Panc1 (cell line): Measurements from ENCODE around the gene ATP11A. TPM values are rescaled to one million over a fixed set of nuclear protein-coding genes. Genes with fewer than 3 reads are reported as not detected.

Source experiments
- ATAC-seq: fragments of 200-7000 bp; cut with Tn5 transposase; 2 replicates; pipeline ENCODE4 v1.9.1; 2020; ENCODE audit warnings: mild to moderate bottlenecking, moderate library complexity
- BruUV-seq: library from RNA; stranded (reverse); fragments of 400-500 nt; replicated peaks from 2 replicates; lab custom pipeline; 2021; lab: Mats Ljungman, UMichigan
- CTCF ChIA-PET: fragments of 300-600 bp; sonication (Branson Sonifier 250); formaldehyde crosslinking; loops from one replicate; lab custom pipeline; 2022; ENCODE audit warnings: antibody characterized with exemption; lab: Charles Lee
- POLR2A ChIA-PET: fragments of 300-600 bp; sonication (Branson Sonifier 250); formaldehyde crosslinking; loops from one replicate; lab custom pipeline; 2022; ENCODE audit warnings: antibody characterized with exemption; lab: Charles Lee
- DNase-seq: peaks from one replicate; pipeline ENCODE4 v3.0.0-alpha.2; 2010; ENCODE audit warnings: low read depth, low spot score
- H3K27ac ChIP-seq: 2 replicates; pipeline ENCODE4 v1.5.1; 2011; ENCODE audit warnings: mild to moderate bottlenecking, low read length, inconsistent platforms
- H3K27me3 ChIP-seq: fragments of 200-500 bp; sonication (Bioruptor generic); 2 replicates; pipeline ENCODE4 v1.6.0; 2014; ENCODE audit warnings: low read length, inconsistent platforms; ENCODE audit not compliant: control insufficient read depth, insufficient read depth
- H3K36me3 ChIP-seq: fragments of 200-500 bp; sonication (Bioruptor generic); 2 replicates; pipeline ENCODE4 v1.5.1; 2014; ENCODE audit warnings: inconsistent platforms, mild to moderate bottlenecking, low read length, moderate library complexity; ENCODE audit not compliant: control insufficient read depth, insufficient read depth
- H3K4me1 ChIP-seq: 2 replicates; pipeline ENCODE4 v1.5.1; 2011; ENCODE audit warnings: inconsistent platforms, mild to moderate bottlenecking, low read length, moderate library complexity; ENCODE audit not compliant: control insufficient read depth, insufficient read depth
- H3K4me3 ChIP-seq, 2 experiments: 2 replicates each; pipeline ENCODE4 v1.5.1; 2011 to 2012; ENCODE audit warnings: low read depth in 2 of 2, low read length in 2 of 2, mild to moderate bottlenecking in 2 of 2, inconsistent platforms in 1 of 2, moderate library complexity in 1 of 2
- H3K9me3 ChIP-seq: fragments of 200-500 bp; sonication (Bioruptor generic); 2 replicates; pipeline ENCODE4 v1.5.1; 2014; ENCODE audit warnings: low read depth, mild to moderate bottlenecking, inconsistent platforms, low read length, moderate library complexity; ENCODE audit not compliant: control insufficient read depth, insufficient read depth
- CTCF ChIP-seq: fragments of 450-650 bp; IDR thresholded peaks from 2 replicates; pipeline ENCODE4 v1.5.1; 2017; ENCODE audit warnings: mild to moderate bottlenecking
- POLR2AphosphoS5 ChIP-seq: IDR thresholded peaks from 2 replicates; pipeline ENCODE4 v1.6.1; 2012; ENCODE audit warnings: mild to moderate bottlenecking, low read depth, low read length, moderate library complexity
- REST ChIP-seq, 2 experiments: IDR thresholded peaks; 2 replicates each; pipeline ENCODE4 v1.6.1; 2011 to 2012; ENCODE audit warnings: low read depth in 2 of 2, control low read depth in 1 of 2, low read length in 1 of 2, mild to moderate bottlenecking in 1 of 2, moderate library complexity in 1 of 2; ENCODE audit not compliant: insufficient read depth in 1 of 2
- SIN3A ChIP-seq: IDR thresholded peaks from 2 replicates; pipeline ENCODE4 v1.6.1; 2012; ENCODE audit warnings: low read depth, mild to moderate bottlenecking, low read length, moderate library complexity, borderline replicate concordance; ENCODE audit not compliant: insufficient read depth
- TCF7L2 ChIP-seq: IDR thresholded peaks from 2 replicates; pipeline ENCODE4 v1.6.1; 2011; ENCODE audit warnings: mild to moderate bottlenecking, low read depth, low read length, inconsistent platforms
- in situ Hi-C: cut with HindIII; loops from 2 replicates; pipeline ENCODE4 v1.10.0; 2016; ENCODE audit warnings: low sequenced_read_pairs, low pct_unique_long_range_greater_than_20kb
- intact Hi-C: fragments of 100-400 bp; cut with micrococcal nuclease; formaldehyde crosslinking; loops from one replicate; pipeline ENCODE4 v1.10.0; 2022; ENCODE audit not compliant: unreplicated experiment
- total RNA-seq: library from RNA; stranded (reverse); gene quantifications from one replicate; pipeline ENCODE4 v1.2.1, GENCODE V29; 2021; ENCODE audit not compliant: unreplicated experiment

Gene ATP11A
- total RNA-seq, 1 experiment from 2014 or later: 85.8 TPM

GRCh38 chr13:112898621-112899280, 208.9 kb downstream of the ATP11A start:
- Histone ChIP-seq H3K4me3 (no peak overlapping the region), H3K36me3 (no peaks in the 10 kb centered on the region), H3K9me3 (no peaks in the 10 kb centered on the region), H3K27me3 (no peaks in the 10 kb centered on the region), H3K4me1 (no peaks in the 10 kb centered on the region), H3K27ac (no peak overlapping the region)
- in situ Hi-C loops: no loop called here
- no peak for TF ChIP-seq CTCF
- TF ChIP-seq SIN3A: no peak
- no peak for TF ChIP-seq TCF7L2
- no peak for TF ChIP-seq REST (IDR thresholded peaks at IDR 0.05; ENCODE audit: insufficient read depth in 1 of 2, low read depth in 2 of 2, low read length in 1 of 2)
- TF ChIP-seq POLR2AphosphoS5: no peak
- ChIA-PET CTCF (interaction anchor here (1.1 kb wide), 1 partner anchor 25 kb away, joined by 3 read pairs; no protein-coding TSS in a partner anchor), POLR2A (no interaction called here)
- ATAC-seq (no peak), DNase-seq (no peak)
- no TSS peak for BruUV-seq
- intact Hi-C loops: no loop called here

GRCh38 chr13:112899281-112900225, 209.7 kb downstream of the ATP11A start:
- intact Hi-C loops: no loop called here
- BruUV-seq: no TSS peak
- Histone ChIP-seq H3K27ac (no peak overlapping the region), H3K4me3 (no peak overlapping the region), H3K9me3 (no peaks in the 10 kb centered on the region), H3K4me1 (no peaks in the 10 kb centered on the region), H3K36me3 (no peaks in the 10 kb centered on the region), H3K27me3 (no peaks in the 10 kb centered on the region)
- POLR2A ChIA-PET: no interaction called here
- DNase-seq (no peak), ATAC-seq (no peak)
- TF ChIP-seq POLR2AphosphoS5: no peak
- CTCF ChIA-PET: interaction anchor here (1.1 kb wide), 1 partner anchor 26 kb away, joined by 3 read pairs; no protein-coding TSS in a partner anchor
- in situ Hi-C loops: no loop called here
